Suppressor macrophage treated with lipopolysaccharide for 4 hours (primary cell): Measurements from ENCODE around the gene UNC5C.

Experiments used
- DNase-seq: peaks from one replicate; pipeline ENCODE4 v3.0.0-alpha.2; 2020

The UNC5C gene

GRCh38 chr4:95386410-95386809 lies 162.4 kb downstream of the UNC5C start:
- DNase-seq = no peak

- no peak for DNase-seq
Measured at GRCh38 chr4:95381843-95382580, 166.8 kb downstream of the UNC5C start.

DNA sequence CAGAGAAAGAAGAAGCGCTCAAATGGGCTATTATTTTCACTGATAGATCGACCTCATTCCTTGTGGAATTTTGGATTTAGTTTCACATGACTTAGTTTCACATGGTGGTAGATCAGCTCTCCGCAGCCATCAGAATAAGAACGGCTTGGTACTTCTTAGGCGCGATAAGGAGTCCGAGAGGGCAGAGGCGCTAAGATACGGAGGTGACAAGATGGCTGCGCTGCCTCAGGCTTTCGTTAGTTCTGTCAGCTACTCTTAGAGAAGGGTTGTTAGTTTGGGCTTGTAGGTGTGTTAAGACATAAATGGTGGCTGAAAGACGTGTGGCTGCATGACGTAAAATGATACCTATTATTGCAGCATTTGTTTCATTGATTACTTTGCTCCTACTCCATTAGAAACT lies 169.1 kb downstream of the UNC5C start:
- no peak for DNase-seq

- no peak for DNase-seq
Measured at GRCh38 chr4:95377366-95377900, 171.3 kb downstream of the UNC5C start.

DNA sequence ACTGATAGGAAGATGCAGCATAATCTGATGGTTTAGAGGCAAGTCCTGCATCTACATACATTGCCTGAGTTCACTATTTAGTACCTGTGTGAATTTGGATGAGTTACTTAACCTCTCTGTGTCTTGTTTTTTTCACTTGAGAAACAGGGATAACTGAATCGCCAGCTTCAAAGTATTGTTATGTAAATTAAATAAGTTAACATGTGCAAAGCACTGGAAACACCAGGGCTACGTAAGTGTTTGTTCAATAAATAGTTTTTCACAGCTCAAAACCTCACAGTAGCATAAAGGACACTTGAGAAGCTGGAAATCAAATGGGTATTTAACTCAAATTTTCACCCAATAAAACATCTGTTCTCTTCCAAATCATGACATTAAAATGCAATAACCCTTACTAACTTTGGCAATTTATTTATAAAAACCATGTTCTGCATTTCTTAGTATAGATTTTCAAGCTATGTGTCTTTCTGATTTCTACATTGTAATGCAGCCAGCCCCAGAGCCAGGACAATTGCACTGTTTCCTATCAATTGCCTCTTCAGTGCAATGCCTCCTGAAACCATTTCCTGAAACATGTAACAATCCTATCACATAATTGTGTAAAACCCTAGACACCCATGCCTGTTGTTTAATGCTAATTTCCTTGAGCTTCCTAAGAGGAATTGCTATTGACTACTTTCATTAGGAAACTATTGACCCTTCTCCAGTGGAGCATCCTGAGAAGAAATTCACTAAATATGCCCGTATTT lies 177.1 kb downstream of the UNC5C start:
- DNase-seq = no peak

GRCh38 chr4:95367824-95368223 lies 180.9 kb downstream of the UNC5C start:
- DNase-seq = no peak

- DNase-seq = no peak
Measured at GRCh38 chr4:95363966-95364365, 184.8 kb downstream of the UNC5C start.

DNA sequence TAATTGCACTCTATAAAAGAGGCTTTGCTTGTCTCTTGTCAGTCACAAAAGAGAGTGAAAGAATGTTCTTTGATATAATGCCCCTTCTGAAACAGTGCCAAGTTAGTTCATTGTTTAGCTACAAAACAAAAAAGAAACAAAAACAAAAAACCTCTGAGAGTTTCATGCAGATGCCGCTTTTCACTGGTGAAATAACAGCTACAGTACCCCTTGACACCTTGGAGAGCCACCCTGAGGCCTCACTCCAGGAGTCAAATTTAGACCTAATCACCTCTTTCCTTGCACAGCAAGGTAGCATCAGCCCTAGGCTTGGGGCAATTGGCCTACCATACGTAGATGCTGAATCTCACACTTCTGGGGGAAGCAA lies 185.2 kb downstream of the UNC5C start:
- no peak for DNase-seq

GRCh38 chr4:95362906-95363558 lies 185.7 kb downstream of the UNC5C start:
- DNase-seq = peak; percentile 1

GRCh38 chr4:95362066-95362465 lies 186.7 kb downstream of the UNC5C start:
- no peak for DNase-seq

DNA sequence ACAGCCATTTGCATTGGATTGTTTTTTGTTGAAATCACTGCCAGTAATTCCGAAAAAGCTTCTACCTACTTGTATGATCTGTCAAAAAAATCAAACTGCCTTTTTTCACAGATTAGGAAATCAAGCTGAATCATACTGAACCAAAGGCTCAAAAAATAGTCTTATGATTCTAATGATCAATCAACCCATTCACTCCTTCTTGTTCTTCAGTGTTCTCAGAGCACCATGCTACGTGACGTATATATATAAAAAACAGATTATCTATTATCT lies 187.1 kb downstream of the UNC5C start:
- DNase-seq = no peak

GRCh38 chr4:95360906-95361695 lies 187.7 kb downstream of the UNC5C start:
- DNase-seq = no peak

DNA sequence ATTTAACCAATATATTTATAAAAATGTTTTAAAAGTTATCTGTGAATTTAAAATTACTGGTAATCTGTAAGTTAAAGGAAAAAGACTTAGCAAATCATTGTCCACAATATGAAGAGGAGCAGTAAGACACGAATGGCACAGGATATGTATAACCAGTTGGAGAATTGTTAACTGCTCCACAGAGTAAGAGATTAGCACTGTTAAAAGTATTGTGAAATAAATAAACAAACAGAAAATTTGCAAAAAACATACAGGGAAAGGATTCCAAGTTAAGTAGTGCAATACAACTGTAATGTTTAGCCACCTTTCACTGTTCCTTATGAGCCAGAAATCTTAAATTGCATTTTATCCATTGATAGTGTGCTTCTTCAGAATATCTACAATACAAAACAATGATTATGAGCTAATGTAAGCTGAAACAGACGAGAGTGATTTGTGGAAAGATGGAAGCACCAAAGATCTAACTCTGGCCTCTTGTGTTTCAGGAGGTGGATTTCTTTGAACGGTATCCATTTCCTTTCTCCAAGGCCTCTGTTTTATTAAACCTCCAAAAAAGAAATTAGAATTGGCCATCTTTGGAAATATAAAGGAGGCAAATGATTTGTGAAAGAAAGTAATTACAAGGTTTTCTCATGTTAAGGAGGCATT lies 188.4 kb downstream of the UNC5C start:
- DNase-seq = no peak

GRCh38 chr4:95358421-95358820 lies 190.4 kb downstream of the UNC5C start:
- no peak for DNase-seq

- DNase-seq = no peak
Measured at GRCh38 chr4:95355021-95355420, 193.8 kb downstream of the UNC5C start.

GRCh38 chr4:95348418-95348817 lies 200.4 kb downstream of the UNC5C start:
- DNase-seq = no peak

GRCh38 chr4:95343235-95343634 lies 205.5 kb downstream of the UNC5C start:
- DNase-seq = no peak

- no peak for DNase-seq
Measured at GRCh38 chr4:95340191-95340590, 208.6 kb downstream of the UNC5C start.

GRCh38 chr4:95325665-95326064 lies 223.1 kb downstream of the UNC5C start:
- no peak for DNase-seq

- no peak for DNase-seq
Measured at GRCh38 chr4:95319169-95319568, 229.6 kb downstream of the UNC5C start.

DNA sequence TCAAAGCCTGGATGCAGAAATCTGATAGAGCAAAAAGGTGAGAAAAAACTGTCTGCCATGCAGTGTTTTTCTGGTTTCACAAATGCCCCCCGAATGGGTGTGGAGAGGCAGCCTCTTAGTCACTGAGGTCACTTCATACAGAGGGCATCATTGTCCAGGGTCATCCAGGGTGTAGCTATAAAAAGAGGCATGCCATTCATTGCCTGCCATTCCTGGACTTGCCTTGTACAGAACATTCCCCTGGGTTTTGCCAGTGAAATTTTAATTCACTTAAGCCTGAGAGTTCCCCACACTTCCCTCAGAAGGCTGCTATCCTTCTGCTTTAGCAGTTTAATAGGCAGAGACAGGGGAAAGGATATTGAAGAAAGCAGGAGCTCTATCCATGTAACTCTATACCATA lies 230.3 kb downstream of the UNC5C start:
- DNase-seq = no peak

DNA sequence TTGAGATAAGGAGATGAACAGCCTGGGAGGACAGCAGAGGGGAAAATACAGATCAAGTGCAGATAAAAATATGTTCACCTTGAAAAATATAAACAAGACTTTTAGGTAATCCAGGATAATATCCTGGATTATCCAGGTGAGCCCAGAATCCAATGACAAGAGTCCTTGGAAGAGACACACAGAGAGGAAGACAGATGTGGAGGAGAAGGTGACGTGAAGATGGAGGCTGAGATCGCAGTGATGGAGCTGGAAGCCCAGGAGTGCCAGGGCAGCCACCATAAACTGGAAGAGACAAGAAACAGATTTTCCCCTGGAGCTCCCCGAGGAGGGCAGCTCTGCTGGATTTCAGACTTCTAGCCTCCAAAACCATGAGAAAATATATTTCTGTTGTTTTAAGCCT lies 230.7 kb downstream of the UNC5C start:
- DNase-seq = no peak
